ENCODE results near the gene PCSK2.

- TF ChIP-seq CTCF (IDR thresholded peaks at IDR 0.05; ENCODE audit: poor library complexity) (no peak), EZH2 (IDR thresholded peaks at IDR 0.05; ENCODE audit: borderline replicate concordance) (no peak), EZH2phosphoT487 (IDR thresholded peaks at IDR 0.05; ENCODE audit: low read depth, severe bottlenecking, unreplicated experiment) (no peak)
These were observed 263.7 kb downstream of the PCSK2 start for GRCh38 chr20:17490501-17490900.
